NCI-H2107 (cell line): ENCODE results near the gene CCDC74A.
"Not testable (repeated sequence)": the region's sequence is repeated elsewhere in the genome, so short reads cannot be mapped to it uniquely, and the experiment has no call there.

ENCODE experiments used
- DNase-seq: peaks from one replicate; lab custom pipeline; 2025; lab: John Stamatoyannopoulos, UW

Gene CCDC74A

GRCh38 chr2:131566371-131566770 lies 38.7 kb downstream of the CCDC74A start:
- no peak for DNase-seq

- no peak for DNase-seq
These were observed 40.2 kb downstream of the CCDC74A start for GRCh38 chr2:131567891-131568290.

GRCh38 chr2:131568401-131568800 lies 40.7 kb downstream of the CCDC74A start:
- DNase-seq = not testable (repeated sequence)

GRCh38 chr2:131572175-131572574 lies 44.5 kb downstream of the CCDC74A start:
- DNase-seq = no peak

- DNase-seq = no peak
These were observed 50.1 kb downstream of the CCDC74A start for GRCh38 chr2:131577812-131578211.

- no peak for DNase-seq
These were observed 52.5 kb downstream of the CCDC74A start for GRCh38 chr2:131580187-131580586.
